NCI-H510A (cell line): ENCODE data around the gene KDM3A.
"Not testable (repeated sequence)": the region's sequence is repeated elsewhere in the genome, so short reads cannot be mapped to it uniquely, and the experiment has no call there.

Experiments
- DNase-seq: peaks from one replicate; lab custom pipeline; 2025; lab: John Stamatoyannopoulos, UW

KDM3A gene

DNA sequence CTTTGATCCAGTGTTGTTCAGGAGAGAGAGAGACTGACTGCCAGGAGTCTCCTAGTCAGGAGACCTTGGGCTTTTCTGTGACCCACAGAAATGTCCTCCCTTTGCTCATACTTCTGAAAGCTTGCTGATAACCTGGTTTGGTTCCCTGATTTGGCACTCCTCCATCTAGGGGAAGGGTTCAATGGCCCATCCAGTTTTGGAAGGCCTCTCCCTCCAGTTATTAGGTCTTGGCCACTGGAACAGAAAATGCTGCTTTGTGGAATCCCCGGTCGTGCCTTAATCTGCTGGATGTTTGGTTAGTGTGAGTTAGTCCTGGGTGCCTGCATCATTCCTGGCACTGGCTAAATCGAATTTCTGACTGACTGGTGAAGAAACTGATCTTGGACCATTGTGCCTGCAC, 35.7 kb downstream of the KDM3A start:
- no peak for DNase-seq

- no peak for DNase-seq
Measured at GRCh38 chr2:86477349-86477748, 36.2 kb downstream of the KDM3A start.

- no peak for DNase-seq
Measured at GRCh38 chr2:86480105-86480504, 38.9 kb downstream of the KDM3A start.

DNA sequence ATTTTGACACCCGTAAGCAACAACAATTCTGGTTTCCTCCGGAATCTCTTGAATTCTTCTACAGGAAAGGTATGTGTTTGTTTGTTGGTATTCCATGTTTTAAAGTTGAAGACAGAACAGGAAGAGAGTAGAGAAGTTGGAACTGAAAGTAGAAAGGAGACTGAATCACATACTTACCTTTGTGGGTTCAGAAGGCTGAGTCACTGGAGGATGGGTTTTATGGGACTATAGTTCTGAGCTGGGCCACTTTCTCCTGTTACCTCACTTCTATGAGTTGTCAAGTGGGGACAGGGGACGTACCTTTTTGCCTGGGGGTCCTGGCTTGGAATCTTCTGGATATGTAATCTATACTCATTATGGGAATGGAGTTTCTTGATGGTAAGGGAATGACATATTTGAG, 40.9 kb downstream of the KDM3A start:
- DNase-seq, result no peak

GRCh38 chr2:86484385-86484784, 43.2 kb downstream of the KDM3A start:
- no peak for DNase-seq

GRCh38 chr2:86485103-86485502, 43.9 kb downstream of the KDM3A start:
- no peak for DNase-seq

GRCh38 chr2:86485802-86486201, 44.6 kb downstream of the KDM3A start:
- no peak for DNase-seq

DNA sequence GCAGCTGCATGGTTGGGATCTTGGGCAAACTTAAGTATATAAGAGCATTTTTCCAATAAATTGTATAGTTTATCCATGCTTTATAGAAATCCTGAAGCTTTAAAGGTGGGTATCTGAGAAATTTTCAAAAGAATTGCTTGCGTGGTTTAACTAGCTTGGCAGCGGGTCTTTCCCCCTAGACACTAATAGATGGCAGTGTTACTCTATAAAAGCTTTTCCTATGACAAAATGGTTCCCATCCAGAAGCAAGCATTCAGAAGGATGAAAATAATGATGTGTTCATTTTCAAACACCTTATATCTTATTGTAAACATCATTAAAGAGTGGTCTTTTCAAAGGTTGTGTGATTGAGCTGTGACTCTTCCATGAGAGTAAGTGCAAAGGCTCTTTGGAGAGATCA, 45.9 kb downstream of the KDM3A start:
- no peak for DNase-seq

DNA sequence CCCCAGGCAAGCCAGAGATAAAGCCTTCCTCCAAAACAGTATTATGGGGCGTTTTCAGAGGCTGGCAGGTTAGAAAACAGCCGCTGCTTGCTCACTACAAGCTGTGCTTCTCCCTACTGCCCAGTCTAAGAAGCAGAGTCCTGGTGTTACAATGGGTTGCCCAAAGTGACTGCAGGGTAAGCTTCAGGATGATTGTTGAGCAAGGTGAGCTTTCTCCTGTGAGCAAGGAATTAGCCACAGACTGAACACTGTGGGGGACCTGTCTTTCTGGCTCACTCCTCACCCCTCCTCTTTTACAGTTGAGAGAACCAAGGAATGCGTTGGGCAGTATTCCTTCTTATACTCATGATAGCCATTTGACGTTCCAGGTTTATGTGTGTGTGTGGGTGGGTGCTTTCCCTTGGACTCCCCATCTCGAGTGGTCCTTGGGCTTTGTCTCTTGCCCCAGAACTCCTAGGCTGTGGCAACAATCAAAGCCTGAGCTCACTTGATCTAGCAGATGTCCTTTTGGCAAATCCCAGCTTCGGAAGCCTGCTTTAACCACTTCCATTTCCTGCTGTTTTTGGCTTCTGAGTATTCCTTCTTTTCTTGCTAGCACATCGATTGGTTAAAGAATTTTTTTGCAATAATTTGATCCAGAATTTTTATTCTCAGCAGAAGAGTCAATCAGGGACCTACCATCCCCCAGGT, 47.5 kb downstream of the KDM3A start:
- DNase-seq, result no peak

DNA sequence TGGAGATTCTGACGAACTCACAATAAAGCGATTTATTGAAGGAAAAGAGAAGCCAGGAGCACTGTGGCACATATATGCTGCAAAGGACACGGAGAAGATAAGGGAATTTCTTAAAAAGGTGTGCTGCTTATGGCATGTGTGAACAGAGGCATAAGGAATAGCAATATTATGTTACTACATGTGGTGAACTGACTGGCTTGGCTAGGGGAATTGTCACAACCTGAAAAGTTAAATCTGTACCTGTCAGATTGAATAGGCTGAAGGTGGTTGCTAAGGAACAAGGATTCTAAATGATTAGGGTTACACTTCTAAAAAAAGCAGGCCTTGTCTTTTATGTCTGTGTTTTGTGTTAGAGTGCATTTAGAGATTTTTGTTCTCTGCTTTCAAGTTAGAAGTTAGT, 48.4 kb downstream of the KDM3A start:
- DNase-seq, result no peak

- no peak for DNase-seq
Measured at GRCh38 chr2:86490245-86490644, 49.1 kb downstream of the KDM3A start.

DNA sequence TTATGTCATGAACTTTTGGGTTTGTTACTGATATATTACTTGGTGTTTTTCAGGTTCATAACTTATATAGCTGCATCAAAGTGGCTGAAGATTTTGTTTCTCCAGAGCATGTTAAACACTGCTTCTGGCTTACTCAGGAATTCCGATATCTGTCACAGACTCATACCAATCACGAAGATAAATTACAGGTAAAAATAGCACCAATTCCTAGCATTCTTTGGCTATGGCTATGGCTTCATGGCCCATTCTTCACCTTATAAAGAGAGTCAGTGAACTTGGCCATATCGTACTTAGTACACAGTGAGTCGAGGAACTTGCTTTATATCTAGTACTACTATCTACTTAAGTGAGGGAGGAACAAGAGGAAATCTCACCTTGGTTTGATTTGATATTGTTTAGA, 49.9 kb downstream of the KDM3A start:
- no peak for DNase-seq

GRCh38 chr2:86492048-86492453, 50.9 kb downstream of the KDM3A start:
- DNase-seq, result no peak

- not testable (repeated sequence) for DNase-seq
Measured at GRCh38 chr2:86496391-86496790, 55.2 kb downstream of the KDM3A start.

DNA sequence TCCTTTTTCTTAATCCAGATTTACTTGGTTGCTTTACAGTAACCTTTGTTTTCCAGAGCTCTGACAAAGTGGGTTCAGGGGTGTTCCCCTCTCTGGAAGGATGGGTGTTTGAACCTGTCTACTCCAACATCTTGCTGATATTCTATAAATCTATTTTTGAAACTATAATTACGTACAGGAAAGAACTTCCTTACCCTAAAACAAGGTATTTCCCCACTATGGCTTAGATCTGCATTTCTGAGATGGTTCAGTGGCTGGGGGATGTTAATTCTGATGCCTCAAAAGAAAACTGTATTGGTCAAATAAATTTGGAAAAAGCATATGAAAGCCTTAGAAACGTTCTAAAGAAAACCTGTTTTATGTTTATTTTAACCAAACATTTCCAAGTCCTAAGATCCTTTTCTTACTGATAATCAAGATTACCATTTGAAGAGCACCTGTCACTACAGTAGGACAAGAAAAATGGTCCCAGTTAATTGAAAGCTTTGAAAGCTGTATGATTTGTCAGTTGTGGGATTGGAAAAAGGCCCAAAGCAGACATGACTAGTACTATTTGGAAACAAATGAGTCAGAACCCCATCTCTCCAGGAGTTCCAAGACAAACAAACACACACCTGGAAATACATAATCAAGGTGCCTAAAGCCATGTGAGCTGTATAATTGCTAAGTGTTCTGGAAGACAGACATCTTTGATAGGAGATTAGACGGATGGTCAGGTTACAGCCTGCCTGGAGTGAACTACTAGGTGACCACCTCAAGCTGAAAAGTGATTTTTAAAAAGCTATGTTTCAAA, 57.5 kb downstream of the KDM3A start:
- no peak for DNase-seq

DNA sequence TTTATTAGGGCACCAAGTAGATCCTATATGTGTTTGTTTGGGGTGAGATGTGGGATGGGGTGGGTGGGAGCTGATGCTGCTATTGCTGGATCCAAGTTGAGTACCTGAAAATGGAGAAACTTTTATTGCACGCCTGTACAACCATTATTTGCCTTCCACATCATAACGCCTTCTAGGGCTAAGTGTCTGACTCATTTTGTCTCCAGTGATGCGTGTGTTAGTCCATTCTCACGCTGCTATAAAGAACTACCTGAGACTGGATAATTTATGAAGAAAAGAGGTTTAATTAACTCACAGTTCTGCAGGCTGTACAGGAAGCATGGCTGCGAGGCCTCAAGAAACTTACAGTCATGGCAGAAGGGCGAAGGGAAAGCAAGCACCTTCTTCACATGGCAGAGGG, 58.2 kb downstream of the KDM3A start:
- DNase-seq, result no peak

- DNase-seq, result no peak
Measured at GRCh38 chr2:86500325-86501083, 59.3 kb downstream of the KDM3A start.

GRCh38 chr2:86507600-86507999, 66.4 kb downstream of the KDM3A start:
- no peak for DNase-seq

DNA sequence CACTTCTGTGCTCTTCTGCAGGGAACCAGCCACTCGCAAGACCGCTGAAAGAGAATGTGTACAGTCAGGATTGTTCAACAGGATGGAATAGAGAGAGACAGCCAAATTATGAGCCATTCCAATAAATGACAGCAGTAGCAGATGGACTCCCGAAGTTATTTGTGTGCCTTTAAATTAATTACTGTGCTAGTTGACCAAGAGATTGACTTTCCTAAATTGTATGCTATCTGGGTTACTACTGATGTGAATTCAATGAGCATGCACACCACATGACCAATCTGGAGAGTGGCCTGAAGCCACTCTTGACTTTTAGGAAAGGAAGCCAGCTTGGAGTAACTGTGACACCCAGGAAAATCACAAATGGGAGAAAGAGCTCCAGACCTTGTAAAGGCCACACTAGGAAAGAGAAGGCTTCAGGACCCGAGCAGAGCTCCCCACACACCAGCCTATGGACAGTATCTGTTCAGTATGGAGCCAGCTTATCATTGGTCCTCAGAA, 69.3 kb downstream of the KDM3A start:
- DNase-seq, result no peak

- DNase-seq, result no peak
Measured at GRCh38 chr2:86512034-86512433, 70.9 kb downstream of the KDM3A start.

DNA sequence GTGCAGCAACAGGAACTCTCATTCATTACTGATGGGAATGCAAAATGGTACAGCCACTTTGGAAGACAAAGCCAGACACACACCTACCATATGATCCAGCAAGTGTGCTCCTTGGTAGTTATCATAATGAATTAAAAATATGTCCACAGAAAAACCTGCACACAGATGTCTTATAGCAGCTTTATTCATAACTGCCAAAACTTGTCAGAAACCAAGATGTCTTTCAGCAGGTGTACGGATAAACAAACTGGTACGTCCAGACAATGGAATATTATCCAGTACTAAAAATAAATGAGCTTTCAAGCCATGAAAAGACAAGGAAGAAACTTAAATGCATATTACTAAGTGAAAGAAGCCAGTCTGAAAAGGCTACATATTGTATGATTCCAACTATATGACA, 71.7 kb downstream of the KDM3A start:
- no peak for DNase-seq

DNA sequence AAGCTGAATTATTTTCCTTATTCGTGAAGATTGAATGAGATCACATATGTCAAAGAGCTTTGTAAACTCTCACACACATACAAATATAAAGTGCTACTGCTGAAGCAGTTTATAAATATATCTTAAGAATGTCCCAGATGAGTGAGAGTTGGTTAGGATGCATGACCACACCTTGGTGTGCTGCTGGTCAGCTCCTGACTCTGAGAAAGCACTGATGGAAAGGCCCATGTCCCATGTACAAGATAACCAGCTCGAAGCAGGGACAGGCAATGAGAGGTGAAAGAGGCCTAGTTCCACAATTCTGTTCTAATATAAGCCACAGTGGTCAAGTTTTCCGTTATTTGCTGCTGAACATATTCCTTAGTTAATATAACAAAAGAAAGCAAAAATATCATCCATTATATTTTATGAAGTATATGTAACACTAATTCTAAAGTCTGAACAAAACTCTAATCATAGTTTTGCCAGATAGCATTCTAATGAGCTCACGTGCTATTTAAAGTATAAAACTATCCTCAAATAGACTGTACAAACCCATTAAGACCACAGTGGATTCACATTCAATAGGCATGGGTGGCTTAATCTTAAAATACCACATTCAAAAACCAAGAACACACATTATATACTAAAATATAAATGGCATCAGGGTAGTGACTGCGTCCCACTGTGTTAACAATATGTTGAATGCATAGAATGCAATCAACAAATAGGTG, 72.9 kb downstream of the KDM3A start:
- no peak for DNase-seq
